Thymus (tissue), 11 donors: ENCODE data around the gene GFOD1. TPM values are rescaled to one million over a fixed set of nuclear protein-coding genes. Genes with fewer than 3 reads are reported as not detected.

ENCODE experiments used
- DNase-seq, 9 donors: peaks; one replicate each; pipeline ENCODE4 v3.0.0-alpha.2; 2013; ENCODE audit warnings: low spot score in 9 of 9, low read depth in 6 of 9, missing footprints in 1 of 9
- H3K27ac ChIP-seq, 2 donors: one replicate each; pipeline ENCODE4 v1.5.1; 2013; ENCODE audit warnings: control low read depth in 1 of 2, low read depth in 1 of 2, low read length in 1 of 2, mild to moderate bottlenecking in 1 of 2, moderate library complexity in 1 of 2
- H3K27me3 ChIP-seq, 2 donors: one replicate each; pipeline ENCODE4 v1.5.1; 2013; ENCODE audit warnings: low read length in 1 of 2; ENCODE audit not compliant: control insufficient read depth in 2 of 2, insufficient read depth in 1 of 2
- H3K36me3 ChIP-seq, 2 donors: one replicate each; pipeline ENCODE4 v1.5.1; 2013; ENCODE audit warnings: low read length in 1 of 2, mild to moderate bottlenecking in 1 of 2, moderate library complexity in 1 of 2; ENCODE audit not compliant: control insufficient read depth in 2 of 2, insufficient read depth in 2 of 2
- H3K4me1 ChIP-seq, 2 donors: one replicate each; pipeline ENCODE4 v1.5.1; 2013; ENCODE audit warnings: low read length in 2 of 2; ENCODE audit not compliant: control insufficient read depth in 2 of 2, insufficient read depth in 2 of 2
- H3K4me3 ChIP-seq, 2 donors: one replicate each; pipeline ENCODE4 v1.5.1; 2013; ENCODE audit warnings: low read length in 2 of 2, control low read depth in 1 of 2, mild to moderate bottlenecking in 1 of 2
- H3K9me3 ChIP-seq, 2 donors: one replicate each; pipeline ENCODE4 v1.5.1; 2013; ENCODE audit warnings: low read length in 1 of 2, mild to moderate bottlenecking in 1 of 2; ENCODE audit not compliant: control insufficient read depth in 2 of 2, insufficient read depth in 1 of 2
- WGBS: extraction: QIAGEN DNeasy Blood & Tissue Kit; methylation state at CpG from one replicate; pipeline ENCODE4 v1.1.7; 2013; 5-methylcytosine and 5-hydroxymethylcytosine counted together
- polyA plus RNA-seq: library from polyadenylated mRNA; stranded (reverse); fragments of 200-250 nt; gene quantifications from one replicate; pipeline ENCODE4 v1.2.3, GENCODE V29; 2013
- total RNA-seq: library from RNA; stranded (reverse); fragments of 120-200 nt; gene quantifications from one replicate; pipeline ENCODE4 v1.2.4, GENCODE V29; 2013
- donor health status: healthy.

The GFOD1 gene
- total and polyA plus RNA-seq, 2 donors: 4.7 to 8.1 TPM

DNA sequence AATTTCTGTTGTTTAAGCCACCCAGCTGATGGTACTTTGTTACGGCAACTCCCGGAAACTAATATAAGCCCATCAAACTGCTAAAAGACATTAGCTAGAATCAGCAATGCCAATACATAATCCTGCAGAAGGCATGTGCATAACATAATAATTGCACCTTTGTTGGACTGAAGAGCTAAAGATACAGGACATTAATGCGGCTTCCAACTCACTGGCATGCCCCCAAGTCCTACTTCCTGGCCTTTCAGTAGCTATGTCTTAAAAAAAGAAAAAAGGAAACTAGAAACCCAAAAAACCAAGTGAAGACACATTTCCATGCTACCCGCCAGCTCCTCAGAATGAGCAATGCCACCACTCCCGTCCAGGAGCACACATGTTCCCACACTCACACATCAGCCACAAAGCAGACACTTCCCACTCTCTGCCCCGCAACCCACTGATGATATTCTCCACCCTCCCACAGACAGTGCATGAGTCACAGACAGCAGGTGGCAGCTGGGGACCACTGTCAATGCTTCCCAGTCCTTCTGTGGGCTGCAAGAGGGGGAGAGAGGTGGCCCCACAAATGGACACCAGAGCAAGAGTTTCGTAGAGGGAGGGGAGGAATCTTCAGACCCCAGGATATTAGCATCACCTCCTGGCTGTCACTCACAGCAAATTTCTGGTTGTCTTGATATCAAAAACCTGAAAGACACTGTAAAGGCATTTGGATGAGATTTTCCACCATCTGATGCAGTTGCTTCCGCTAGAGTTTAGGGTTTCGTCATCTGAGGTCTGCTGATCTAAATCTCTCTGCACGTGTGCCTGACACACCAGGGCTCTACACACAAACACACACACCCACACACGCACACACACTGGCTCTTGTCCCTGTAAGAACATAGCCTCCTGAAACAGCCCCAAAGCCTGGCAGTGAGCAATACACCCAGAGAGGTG lies 32.8 kb downstream of the GFOD1 start:
- Histone ChIP-seq H3K27ac (peak overlapping the region; percentile 87 to 94), H3K4me3 (peak overlapping the region in 1 of 2 donors; percentile 6), H3K4me1 (peaks cover 23 to 41% of the 10 kb centered on the region in 2 donors), H3K27me3 (no peaks in the 10 kb centered on the region), H3K9me3 (no peaks in the 10 kb centered on the region), H3K36me3 (no peaks in the 10 kb centered on the region)
- 20% methylated on average over 11 of the region's 11 CpGs for WGBS
- peak; percentile 59 to 91 (median 79) for DNase-seq

DNA sequence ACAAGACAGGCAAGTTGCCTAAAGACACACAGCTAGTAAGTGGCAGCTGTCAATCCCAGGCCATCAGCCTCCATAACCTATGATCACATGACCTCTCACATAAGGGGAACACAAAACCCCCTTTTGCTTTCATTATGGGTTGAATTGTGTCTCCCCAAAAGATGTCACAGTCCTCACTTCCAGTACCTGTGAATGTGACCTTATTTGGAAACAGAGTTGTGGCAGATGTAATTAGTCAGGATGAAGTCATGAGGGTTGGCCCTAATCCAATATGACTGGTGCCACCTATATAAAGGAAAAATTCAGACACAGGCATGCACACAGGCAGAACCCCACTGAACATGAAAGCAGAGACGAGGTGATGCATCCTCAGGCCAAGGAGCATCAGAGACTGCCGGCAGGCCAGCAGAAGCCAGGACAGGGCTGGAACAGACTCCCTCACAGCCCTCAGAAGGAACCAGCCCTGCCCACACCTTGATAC lies 33.6 kb downstream of the GFOD1 start:
- H3K9me3 ChIP-seq: no peaks in the 10 kb centered on the region
- H3K27me3 ChIP-seq: no peaks in the 10 kb centered on the region
- DNase-seq: no peak
- no peak overlapping the region for H3K4me3 ChIP-seq
- H3K36me3 ChIP-seq: no peaks in the 10 kb centered on the region
- H3K4me1 ChIP-seq: peaks cover 23 to 39% of the 10 kb centered on the region in 2 donors
- H3K27ac ChIP-seq: peak overlapping the region; percentile 87 to 94
- 87% methylated on average over 2 of the region's 2 CpGs for WGBS

DNA sequence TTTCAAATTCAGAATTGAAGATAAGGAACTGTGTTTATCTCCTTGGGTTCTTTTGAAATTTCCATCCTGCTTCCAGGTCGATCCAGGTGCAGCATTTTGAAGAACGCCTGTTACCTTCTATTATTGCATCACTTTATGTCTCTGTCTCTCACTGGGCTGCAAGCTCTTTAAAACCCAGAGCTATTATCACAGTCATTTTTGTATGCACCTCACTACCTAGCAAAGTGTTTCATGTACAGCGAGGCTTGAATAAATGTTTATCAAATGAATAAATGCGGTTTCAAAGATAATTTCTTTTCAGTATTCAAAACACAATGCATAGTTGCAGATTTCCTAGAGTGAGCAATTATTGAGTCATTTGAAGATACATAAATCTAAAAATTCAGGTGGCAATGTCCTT lies 34.2 kb downstream of the GFOD1 start:
- H3K36me3 ChIP-seq: no peaks in the 10 kb centered on the region
- H3K27me3 ChIP-seq: no peaks in the 10 kb centered on the region
- no peak overlapping the region for H3K27ac ChIP-seq
- no peak overlapping the region for H3K4me3 ChIP-seq
- H3K4me1 ChIP-seq: peaks cover 23 to 44% of the 10 kb centered on the region in 2 donors
- DNase-seq: no peak
- H3K9me3 ChIP-seq: no peaks in the 10 kb centered on the region
- WGBS: 99% methylated on average over 4 of the region's 4 CpGs

DNA sequence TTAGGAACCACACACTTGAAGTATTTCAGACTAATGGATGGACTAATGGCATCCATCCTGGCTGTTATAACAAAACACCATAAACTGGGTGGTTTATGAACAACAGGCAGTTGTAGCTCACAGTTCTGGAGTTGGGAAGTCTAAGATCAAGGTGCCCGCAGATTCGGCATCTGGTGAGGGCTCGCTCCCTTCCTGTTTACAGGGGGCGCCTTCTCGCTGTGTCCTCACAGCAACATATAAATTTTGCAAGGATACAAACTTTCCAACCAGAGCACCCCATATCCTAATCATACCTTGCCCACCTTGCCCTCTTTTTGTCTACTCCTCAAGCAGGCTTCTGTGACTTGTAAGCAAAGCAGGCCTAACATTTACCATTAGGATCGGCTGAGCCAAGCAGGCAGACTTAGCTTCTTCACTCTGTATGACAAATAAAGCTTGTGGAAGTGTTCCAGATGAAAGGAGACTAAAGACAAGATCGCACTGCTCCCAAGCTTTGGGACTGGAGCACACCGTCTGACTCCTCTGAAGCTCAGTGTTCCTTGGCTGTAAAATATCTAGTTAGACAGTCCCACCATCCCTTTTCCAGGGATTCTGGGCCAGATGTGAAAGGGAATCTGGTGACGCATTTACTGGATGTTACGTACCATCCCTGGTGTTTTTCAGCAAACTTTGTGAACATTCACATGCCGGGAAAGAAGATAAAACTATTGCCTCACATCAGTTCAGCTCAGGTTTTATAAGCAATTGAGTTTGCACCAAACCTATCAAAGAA lies 34.9 kb downstream of the GFOD1 start:
- 96% methylated on average over 11 of the region's 11 CpGs for WGBS
- H3K4me3 ChIP-seq: no peak overlapping the region
- H3K4me1 ChIP-seq: peaks cover 26 to 50% of the 10 kb centered on the region in 2 donors
- H3K27ac ChIP-seq: peak overlapping the region in 1 of 2 donors; percentile 25
- no peaks in the 10 kb centered on the region for H3K27me3 ChIP-seq
- H3K9me3 ChIP-seq: no peaks in the 10 kb centered on the region
- DNase-seq: no peak
- H3K36me3 ChIP-seq: no peaks in the 10 kb centered on the region

DNA sequence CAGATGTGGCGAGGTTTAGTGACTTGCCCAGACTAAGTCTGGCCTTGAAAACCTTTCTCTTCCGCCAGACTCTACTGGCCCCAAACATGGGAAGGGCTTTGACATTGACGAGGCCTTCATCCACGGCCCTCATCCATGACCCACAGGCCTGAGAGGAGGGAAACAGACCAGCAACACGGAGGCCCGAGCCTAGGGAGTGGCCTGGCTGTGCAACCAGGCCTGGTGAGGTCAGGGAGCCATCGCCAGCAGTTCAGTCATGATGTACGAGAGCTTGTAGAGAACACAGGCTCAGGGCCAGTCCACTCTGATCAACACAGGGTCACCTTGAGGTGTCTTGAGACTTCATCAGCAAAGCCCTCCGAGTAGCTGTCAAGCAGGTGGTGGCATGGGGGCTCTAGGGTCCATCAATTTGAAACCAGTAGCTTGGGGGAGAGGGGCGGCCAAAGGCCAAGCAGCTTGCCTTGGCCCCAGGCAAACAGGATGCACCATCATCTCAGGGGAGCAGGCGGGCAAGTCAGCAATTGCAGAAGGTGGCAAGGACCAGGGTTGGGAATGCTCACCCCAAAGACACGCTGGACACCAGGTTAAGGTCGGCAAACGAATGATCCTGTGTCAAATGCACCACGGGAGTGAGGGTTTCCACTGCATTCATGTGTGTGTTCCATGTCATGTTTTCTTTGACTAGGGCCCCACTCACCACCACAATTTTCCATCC lies 36.1 kb downstream of the GFOD1 start:
- WGBS: 95% methylated on average over 15 of the region's 15 CpGs
- Histone ChIP-seq H3K36me3 (no peaks in the 10 kb centered on the region), H3K27ac (no peak overlapping the region), H3K27me3 (no peaks in the 10 kb centered on the region), H3K4me3 (no peak overlapping the region), H3K9me3 (no peaks in the 10 kb centered on the region), H3K4me1 (peaks cover 26 to 39% of the 10 kb centered on the region in 2 donors)
- DNase-seq: no peak

DNA sequence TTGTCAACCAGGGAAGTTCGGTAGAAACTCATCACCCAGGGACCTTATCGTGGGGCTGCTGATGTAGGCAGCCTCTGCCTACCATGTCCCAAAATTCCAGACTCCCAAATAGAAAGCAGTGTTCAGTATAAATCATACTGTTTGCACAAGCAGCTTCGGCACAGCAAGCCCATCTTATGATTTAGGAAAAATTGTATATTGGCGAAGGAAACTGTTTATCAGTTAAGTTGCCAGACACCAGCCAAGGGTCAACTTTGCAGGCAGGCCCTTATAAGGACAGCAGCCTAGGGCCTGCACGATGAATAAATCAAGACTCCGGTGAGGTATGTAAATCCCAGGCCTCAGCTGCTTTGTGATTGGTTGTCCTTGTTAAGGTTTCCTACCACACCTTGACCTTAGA lies 36.8 kb downstream of the GFOD1 start:
- H3K27me3 ChIP-seq: no peaks in the 10 kb centered on the region
- 98% methylated on average over 6 of the region's 6 CpGs for WGBS
- H3K4me1 ChIP-seq: peaks cover 22 to 36% of the 10 kb centered on the region in 2 donors
- no peak overlapping the region for H3K4me3 ChIP-seq
- no peak overlapping the region for H3K27ac ChIP-seq
- DNase-seq: no peak
- no peaks in the 10 kb centered on the region for H3K9me3 ChIP-seq
- no peaks in the 10 kb centered on the region for H3K36me3 ChIP-seq

DNA sequence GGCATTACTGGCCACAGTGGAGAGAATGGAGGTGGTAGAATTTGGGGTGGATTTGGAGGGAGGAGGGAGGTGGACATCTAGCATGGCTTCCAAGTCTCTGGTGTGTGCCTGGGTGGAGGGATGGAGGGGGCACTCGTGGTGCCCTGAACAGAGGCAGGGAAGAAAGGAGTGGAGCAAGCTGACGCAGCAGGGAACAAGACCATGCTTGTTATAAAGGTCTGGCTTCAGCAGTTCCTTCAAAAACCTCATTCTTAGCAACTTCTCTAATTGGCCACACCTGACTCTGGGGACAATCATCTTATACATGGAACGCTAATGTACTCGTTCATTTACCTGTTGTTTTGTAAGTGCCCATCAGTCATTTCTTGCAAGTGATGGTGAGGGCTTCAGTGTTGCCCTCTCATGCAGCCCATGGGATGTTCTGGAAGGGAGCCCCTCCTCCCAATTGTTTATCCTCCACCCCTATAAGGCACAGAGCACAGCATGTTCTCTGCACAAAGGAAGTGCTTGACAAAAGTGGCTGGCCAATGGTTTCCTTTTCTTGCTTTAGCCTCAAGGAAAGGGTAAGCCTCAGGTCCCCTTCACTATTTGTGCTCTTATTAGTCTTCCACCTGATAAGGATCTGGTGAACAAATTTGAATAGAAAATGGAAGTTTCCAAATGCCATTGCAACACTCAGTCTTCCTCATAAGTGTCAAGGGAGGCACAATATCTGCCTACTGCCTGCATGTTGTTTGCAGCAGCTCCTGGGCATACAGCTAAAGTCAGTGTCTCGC lies 39.3 kb downstream of the GFOD1 start:
- Histone ChIP-seq H3K9me3 (no peaks in the 10 kb centered on the region), H3K27me3 (no peaks in the 10 kb centered on the region), H3K4me1 (peaks cover 8 to 22% of the 10 kb centered on the region in 2 donors), H3K4me3 (no peak overlapping the region), H3K36me3 (no peaks in the 10 kb centered on the region), H3K27ac (peak overlapping the region in 1 of 2 donors; percentile 15)
- 41% methylated on average over 5 of the region's 5 CpGs for WGBS
- DNase-seq: no peak

DNA sequence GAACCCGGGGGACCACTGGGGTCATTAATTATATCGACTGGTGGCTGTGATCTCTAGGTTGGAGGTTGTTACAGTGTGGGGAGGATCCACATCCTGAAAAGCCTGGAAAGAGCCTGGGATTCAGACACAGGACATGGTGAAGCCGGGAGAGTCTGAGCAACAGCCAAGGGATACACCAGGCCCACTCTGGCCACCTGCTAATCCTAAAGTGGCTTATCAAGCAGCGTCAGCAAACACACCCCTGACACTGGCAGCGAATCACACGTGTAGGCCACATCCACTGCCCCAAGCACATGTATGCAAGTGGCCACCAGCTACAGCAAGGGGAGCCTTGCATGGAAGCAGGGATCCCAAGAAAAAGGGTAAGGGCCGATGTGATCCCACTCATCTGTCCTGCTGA lies 41.0 kb downstream of the GFOD1 start:
- H3K27ac ChIP-seq: peak overlapping the region in 1 of 2 donors; percentile 52
- H3K4me3 ChIP-seq: no peak overlapping the region
- peaks cover 8 to 22% of the 10 kb centered on the region in 2 donors for H3K4me1 ChIP-seq
- no peaks in the 10 kb centered on the region for H3K36me3 ChIP-seq
- WGBS: 95% methylated on average over 7 of the region's 7 CpGs
- no peaks in the 10 kb centered on the region for H3K27me3 ChIP-seq
- H3K9me3 ChIP-seq: no peaks in the 10 kb centered on the region
- no peak for DNase-seq
